GM12875 (cell line): ENCODE data around the gene B4GALNT3.

ENCODE experiments used
- H3K4me3 ChIP-seq: one replicate; pipeline ENCODE4 v1.5.1; 2011; ENCODE audit warnings: low read depth, low read length, control low read depth
- TF ChIP-seq, protein P1 (sequence below): IDR thresholded peaks from 2 replicates; pipeline ENCODE4 v1.5.1; 2011; ENCODE audit warnings: low read depth, mild to moderate bottlenecking, control low read depth, inconsistent platforms, low read length, moderate library complexity, borderline replicate concordance; ENCODE audit not compliant: insufficient read depth

The B4GALNT3 gene

DNA sequence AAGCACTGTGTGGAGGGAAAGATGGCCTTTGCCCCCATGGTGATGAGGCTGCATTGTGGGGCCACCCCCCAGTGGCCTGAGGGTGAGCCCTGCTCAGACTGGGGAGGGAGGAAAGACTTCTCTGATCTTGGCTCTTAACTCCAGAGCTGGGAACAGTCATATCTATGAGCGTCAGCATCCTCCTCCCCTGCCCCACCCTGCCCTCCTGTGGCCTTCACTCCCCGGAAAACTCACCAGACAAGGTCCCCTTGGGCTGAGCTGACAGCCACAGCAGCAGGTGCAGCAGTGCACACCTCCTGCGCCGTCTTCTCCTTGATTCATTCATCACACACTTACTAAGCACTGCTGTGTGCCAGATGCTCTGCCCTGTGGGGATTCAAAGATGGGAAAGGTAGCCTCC lies 98.8 kb downstream of the B4GALNT3 start:
- no peak overlapping the region for H3K4me3 ChIP-seq
- TF ChIP-seq, protein P1, sequence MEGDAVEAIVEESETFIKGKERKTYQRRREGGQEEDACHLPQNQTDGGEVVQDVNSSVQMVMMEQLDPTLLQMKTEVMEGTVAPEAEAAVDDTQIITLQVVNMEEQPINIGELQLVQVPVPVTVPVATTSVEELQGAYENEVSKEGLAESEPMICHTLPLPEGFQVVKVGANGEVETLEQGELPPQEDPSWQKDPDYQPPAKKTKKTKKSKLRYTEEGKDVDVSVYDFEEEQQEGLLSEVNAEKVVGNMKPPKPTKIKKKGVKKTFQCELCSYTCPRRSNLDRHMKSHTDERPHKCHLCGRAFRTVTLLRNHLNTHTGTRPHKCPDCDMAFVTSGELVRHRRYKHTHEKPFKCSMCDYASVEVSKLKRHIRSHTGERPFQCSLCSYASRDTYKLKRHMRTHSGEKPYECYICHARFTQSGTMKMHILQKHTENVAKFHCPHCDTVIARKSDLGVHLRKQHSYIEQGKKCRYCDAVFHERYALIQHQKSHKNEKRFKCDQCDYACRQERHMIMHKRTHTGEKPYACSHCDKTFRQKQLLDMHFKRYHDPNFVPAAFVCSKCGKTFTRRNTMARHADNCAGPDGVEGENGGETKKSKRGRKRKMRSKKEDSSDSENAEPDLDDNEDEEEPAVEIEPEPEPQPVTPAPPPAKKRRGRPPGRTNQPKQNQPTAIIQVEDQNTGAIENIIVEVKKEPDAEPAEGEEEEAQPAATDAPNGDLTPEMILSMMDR, result no peak

DNA sequence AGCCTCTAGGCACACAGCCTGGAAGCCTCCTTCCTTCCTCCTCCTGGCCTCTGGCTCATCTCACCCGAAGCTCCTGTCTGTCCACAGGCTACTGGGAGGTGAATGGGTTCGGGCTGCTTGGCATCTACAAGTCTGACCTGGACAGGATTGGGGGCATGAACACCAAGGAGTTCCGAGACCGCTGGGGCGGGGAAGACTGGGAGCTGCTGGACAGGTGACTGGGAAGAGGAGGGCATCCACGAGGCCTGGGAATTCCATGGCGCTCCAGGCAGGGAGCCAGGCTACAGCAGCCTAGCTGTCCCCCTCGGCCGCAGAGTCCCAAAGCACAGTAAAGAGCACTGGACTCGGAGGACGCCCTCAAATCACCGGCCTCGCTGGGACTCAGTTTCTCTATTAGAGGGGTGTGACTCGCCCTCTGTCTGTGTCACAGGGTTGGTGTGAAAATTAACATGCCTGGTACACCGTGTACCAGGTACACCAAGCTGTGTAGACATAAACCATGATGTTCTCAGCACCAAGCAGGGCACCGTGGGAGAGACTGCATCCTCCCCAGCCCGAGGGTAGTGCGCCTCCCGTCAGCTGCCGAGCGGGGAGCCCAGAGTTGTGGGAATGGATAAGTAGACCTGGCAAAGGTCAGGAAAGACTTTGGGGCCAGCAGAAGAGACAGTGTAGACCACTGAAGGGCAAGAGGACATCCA lies 99.6 kb downstream of the B4GALNT3 start:
- TF ChIP-seq, protein P1, result no peak
- no peak overlapping the region for H3K4me3 ChIP-seq

DNA sequence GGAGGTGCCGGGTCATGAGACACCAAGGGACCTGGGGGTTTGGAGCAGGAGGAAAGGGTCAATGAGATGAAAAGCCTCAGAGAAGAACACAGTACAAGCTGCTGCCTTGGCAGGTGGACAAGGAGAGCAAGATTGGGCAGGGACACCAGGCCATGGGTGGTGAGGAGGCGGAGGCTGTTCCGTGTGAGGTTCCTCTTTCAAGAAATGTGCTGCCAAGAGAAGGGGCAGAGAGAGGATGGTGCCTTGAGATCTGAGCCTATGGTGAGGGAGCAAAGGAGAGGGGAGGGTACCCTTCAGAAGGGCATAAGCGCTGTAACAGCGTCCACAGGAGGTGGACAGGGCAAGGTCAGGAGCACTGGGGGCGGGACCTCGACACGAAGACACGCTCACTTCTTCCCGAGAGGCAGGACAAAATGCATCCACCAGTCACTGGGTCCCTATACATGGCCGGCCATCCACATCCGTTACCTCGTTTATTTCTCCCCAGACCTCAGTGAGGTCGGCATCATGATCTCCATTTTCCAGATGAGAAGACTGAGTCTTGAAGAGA lies 100.2 kb downstream of the B4GALNT3 start:
- TF ChIP-seq, protein P1, result no peak

DNA sequence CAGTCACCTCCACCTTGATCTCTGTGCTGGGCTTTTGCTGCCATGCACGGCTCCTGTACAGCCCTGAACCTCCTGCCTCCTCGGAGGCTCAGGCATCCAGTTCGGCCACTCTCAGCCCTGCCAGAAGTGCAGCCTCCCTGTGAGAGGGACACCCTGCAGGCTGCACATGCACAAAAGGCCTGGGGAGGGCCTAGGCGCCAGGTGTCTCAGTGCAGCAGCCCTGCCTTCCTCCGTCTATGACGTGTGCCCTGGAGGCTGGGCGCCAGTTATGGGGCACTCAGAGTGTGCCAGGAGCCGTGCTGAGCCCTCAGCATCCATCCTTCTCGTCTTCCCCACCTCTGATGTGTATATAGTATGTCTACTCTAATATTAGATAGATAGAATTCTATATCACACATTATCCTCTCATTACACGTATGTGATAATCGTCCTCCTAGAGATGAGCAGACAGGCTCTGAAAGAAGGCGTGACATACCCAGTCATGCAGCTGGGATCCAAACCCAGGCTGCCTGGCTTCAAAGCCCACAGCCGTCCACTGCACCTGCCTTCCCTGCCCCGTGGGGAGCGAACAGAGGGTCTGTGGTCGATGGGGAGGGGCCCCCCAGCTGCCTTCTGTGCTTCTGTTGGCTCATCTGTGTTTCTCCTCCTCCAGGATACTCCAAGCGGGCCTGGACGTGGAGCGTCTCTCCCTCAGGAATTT lies 101.1 kb downstream of the B4GALNT3 start:
- TF ChIP-seq, protein P1, result no peak
- H3K4me3 ChIP-seq, result no peak overlapping the region

More for the DNA sequence above, 100.2 kb downstream of the B4GALNT3 start:
- no peak overlapping the region for H3K4me3 ChIP-seq

DNA sequence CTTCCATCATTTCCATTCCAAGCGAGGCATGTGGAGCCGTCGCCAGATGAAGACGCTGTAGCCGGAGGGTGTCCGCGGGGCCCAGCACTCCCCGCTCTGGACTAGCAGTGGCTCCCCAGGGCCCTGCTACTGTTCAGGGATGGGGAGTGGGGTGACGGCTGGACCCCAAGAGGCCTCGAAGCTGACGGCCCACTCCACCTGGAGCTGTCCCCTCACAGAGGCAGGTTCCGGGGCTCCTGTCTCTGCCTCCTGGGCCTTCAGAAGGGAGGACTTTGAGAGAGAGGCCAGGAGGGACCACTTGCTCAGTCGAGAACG lies 101.6 kb downstream of the B4GALNT3 start:
- TF ChIP-seq, protein P1, result no peak
- no peak overlapping the region for H3K4me3 ChIP-seq

DNA sequence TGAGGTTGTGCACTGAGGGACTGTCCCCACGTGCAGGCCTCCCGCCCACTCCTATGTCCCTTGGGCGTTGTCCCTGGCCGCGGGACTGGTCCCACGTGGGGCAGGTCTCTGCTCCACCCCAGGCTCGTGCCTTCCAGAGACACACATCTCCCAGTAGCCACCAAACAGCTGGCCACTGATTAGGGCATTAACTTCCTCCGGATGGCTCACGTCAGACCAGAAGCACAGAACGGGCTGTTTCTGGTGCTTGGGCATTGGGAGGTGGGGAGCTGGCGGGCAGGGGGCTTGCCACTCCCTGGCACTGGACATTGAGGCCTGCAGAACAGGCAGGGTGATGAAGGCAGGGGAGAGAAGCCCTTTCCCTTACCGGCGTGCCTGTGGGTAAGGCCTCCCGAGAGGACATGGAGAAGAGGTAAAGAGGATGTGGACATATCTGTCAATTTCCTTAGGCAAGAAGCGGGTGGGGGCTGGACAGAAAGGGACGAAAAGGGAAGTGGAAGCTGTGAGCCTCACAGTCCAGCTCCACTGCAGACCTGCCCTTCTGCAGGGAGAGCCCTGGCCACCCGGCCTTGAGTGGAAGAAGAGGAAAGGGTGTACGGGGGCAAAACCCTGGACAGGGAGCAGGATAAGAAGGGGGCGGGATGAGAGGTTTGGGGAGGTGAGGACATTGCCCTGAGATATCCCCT lies 102.3 kb downstream of the B4GALNT3 start:
- H3K4me3 ChIP-seq, result no peak overlapping the region
- TF ChIP-seq, protein P1, result no peak
